ENCODE data around the gene BMP2K. TPM values are rescaled to one million over a fixed set of nuclear protein-coding genes. Genes with fewer than 3 reads are reported as not detected.

The BMP2K gene
- total and polyA plus RNA-seq, 2 donors from 2014 or later, result 6.0 to 43.1 TPM

GRCh38 chr4:78767350-78767749 lies 8.8 kb upstream of the BMP2K start:
- Histone ChIP-seq H3K9me3 (ENCODE audit: control insufficient read depth in 2 of 3, insufficient read depth in 1 of 3, low read length in 3 of 3) (no peaks in the 10 kb centered on the region), H3K27me3 (ENCODE audit: control insufficient read depth, insufficient read depth, low read length) (no peaks in the 10 kb centered on the region), H3K4me1 (ENCODE audit: control insufficient read depth in 2 of 3, insufficient read depth in 2 of 3, low read depth in 1 of 3, low read length in 3 of 3) (no peaks in the 10 kb centered on the region), H3K27ac (ENCODE audit: low read depth in 2 of 2, low read length in 2 of 2) (no peak overlapping the region), H3K9ac (ENCODE audit: low read length in 3 of 3) (no peak overlapping the region), H3K4me3 (ENCODE audit: low read length in 3 of 3) (no peak overlapping the region), H3K36me3 (ENCODE audit: control insufficient read depth in 2 of 3, insufficient read depth in 3 of 3, low read length in 3 of 3) (no peaks in the 10 kb centered on the region)
- intact Hi-C loops (cut with DNase I), result no loop called here
- FAIRE-seq (no peak), DNase-seq (no peak)
- TF ChIP-seq CTCF (IDR thresholded peaks at IDR 0.05; ENCODE audit: borderline replicate concordance, extremely low read depth, insufficient read depth), result no peak

GRCh38 chr4:78768452-78769180 lies 7.5 kb upstream of the BMP2K start:
- H3K27me3 ChIP-seq (ENCODE audit: control insufficient read depth, insufficient read depth, low read length), result no peaks in the 10 kb centered on the region
- H3K4me1 ChIP-seq (ENCODE audit: control insufficient read depth in 2 of 3, insufficient read depth in 2 of 3, low read depth in 1 of 3, low read length in 3 of 3), result no peaks in the 10 kb centered on the region
- H3K9me3 ChIP-seq (ENCODE audit: control insufficient read depth in 2 of 3, insufficient read depth in 1 of 3, low read length in 3 of 3), result no peaks in the 10 kb centered on the region
- H3K27ac ChIP-seq (ENCODE audit: low read depth in 2 of 2, low read length in 2 of 2), result no peak overlapping the region
- intact Hi-C loops (cut with DNase I), result no loop called here
- H3K36me3 ChIP-seq (ENCODE audit: control insufficient read depth in 2 of 3, insufficient read depth in 3 of 3, low read length in 3 of 3), result no peaks in the 10 kb centered on the region
- no peak overlapping the region for H3K9ac ChIP-seq (ENCODE audit: low read length in 3 of 3)
- FAIRE-seq (no peak), DNase-seq (no peak)
- TF ChIP-seq CTCF (IDR thresholded peaks at IDR 0.05; ENCODE audit: borderline replicate concordance, extremely low read depth, insufficient read depth), result no peak
- no peak overlapping the region for H3K4me3 ChIP-seq (ENCODE audit: low read length in 3 of 3)

GRCh38 chr4:78770091-78770642 lies 6.0 kb upstream of the BMP2K start:
- Histone ChIP-seq H3K36me3 (ENCODE audit: control insufficient read depth in 2 of 3, insufficient read depth in 3 of 3, low read length in 3 of 3) (no peaks in the 10 kb centered on the region), H3K27me3 (ENCODE audit: control insufficient read depth, insufficient read depth, low read length) (no peaks in the 10 kb centered on the region), H3K9ac (ENCODE audit: low read length in 3 of 3) (no peak overlapping the region), H3K4me3 (ENCODE audit: low read length in 3 of 3) (no peak overlapping the region), H3K27ac (ENCODE audit: low read depth in 2 of 2, low read length in 2 of 2) (no peak overlapping the region), H3K9me3 (ENCODE audit: control insufficient read depth in 2 of 3, insufficient read depth in 1 of 3, low read length in 3 of 3) (no peaks in the 10 kb centered on the region), H3K4me1 (ENCODE audit: control insufficient read depth in 2 of 3, insufficient read depth in 2 of 3, low read depth in 1 of 3, low read length in 3 of 3) (no peaks in the 10 kb centered on the region)
- intact Hi-C loops (cut with DNase I), result no loop called here
- DNase-seq, result no peak
- FAIRE-seq, result peak; percentile 32
- TF ChIP-seq CTCF (IDR thresholded peaks at IDR 0.05; ENCODE audit: borderline replicate concordance, extremely low read depth, insufficient read depth), result no peak

Measured in kidney (tissue), 14 donors.